Naive thymus-derived CD4-positive, alpha-beta T cell (primary cell): Measurements from ENCODE around the gene SORL1. TPM values are rescaled to one million over a fixed set of nuclear protein-coding genes. Genes with fewer than 3 reads are reported as not detected.

Experiments used
- polyA plus RNA-seq, 2 donors: library from polyadenylated mRNA; unstranded; fragments of 300-500 nt; fragmentation: Illumina TruSeq; gene quantifications; one replicate each; pipeline ENCODE4 v1.2.3, GENCODE V29; 2021
- total RNA-seq, 6 experiments: library from RNA in 5 of 6; stranded (reverse) in 5 of 6; gene quantifications; 1 replicate in 5 of 6; 2 replicates in 1 of 6; pipeline ENCODE4 v1.2.3 and lab custom pipeline; 2021 to 2026

Gene SORL1
- total and polyA plus RNA-seq, 7 experiments from 2014 or later = 165 to 555 (median 321) TPM

Other genes with a start within 250 kb of the SORL1 start
- 10 to 100 TPM; 21.5 to 48.7 (median 32.8) TPM for gene SC5D, start 159.5 kb upstream of the SORL1 start, total RNA-seq
- 10 to 100 TPM in 1 of 2 donors, 1 to 10 TPM in 1; 7.9 to 13.3 TPM for gene SC5D, start 159.5 kb upstream of the SORL1 start, polyA plus RNA-seq